Measurements from ENCODE around the gene PCSK1.
A peak's percentile ranks its signal among the peaks of the same experiment; 100 is the strongest.

The PCSK1 gene

DNA sequence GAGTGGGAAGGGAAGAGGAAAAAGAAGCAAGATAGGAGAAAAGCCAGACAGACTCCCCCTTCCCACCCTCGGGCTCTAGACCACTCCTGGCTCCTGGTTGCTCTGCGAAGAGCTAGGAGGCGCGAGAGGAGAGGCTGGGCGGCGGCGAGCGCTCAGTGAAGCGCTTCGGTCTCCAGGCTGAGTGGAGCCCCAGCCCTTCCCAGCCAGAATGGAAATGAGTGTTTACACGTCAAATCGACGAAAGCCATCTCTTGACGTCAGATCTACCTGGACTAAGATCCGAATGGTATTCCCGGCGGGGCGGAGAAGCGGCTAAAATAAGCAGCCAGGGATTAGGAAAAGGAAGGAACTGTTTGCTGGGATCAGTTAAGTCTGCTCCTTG, at the start of gene PCSK1:
Gene PCSK1, minus strand, starts transcription at position 183 of the 382 bp plus-strand sequence. CDS start 206 bp downstream, outside the sequence.
- no peak for DNase-seq (ENCODE audit: low read depth)

DNA sequence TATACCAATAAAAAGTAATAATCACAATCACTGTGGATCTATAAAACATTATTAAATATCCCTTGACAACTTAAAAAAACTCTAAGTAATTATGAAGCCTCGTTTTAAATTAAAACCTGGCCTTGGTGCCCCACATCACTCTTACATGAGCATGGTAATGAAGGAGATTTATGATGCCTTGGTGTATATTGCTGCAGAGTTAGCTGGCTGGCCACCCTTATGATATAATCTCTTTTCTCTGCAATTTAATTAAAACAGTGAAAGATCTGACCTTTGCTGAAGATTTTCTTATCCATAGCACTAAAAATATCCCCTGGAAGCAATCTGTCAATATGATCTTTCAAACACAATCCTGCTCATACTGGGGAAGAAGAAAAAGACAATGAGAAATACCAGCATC, 48.8 kb upstream of the PCSK1 start:
- no peak for DNase-seq (ENCODE audit: low read depth)

- DNase-seq (ENCODE audit: low read depth): peak; percentile 57
Observed at GRCh38 chr5:96481009-96481786, 48.1 kb upstream of the PCSK1 start.

GRCh38 chr5:96478983-96479382, 45.9 kb upstream of the PCSK1 start:
- DNase-seq (ENCODE audit: low read depth): no peak

DNA sequence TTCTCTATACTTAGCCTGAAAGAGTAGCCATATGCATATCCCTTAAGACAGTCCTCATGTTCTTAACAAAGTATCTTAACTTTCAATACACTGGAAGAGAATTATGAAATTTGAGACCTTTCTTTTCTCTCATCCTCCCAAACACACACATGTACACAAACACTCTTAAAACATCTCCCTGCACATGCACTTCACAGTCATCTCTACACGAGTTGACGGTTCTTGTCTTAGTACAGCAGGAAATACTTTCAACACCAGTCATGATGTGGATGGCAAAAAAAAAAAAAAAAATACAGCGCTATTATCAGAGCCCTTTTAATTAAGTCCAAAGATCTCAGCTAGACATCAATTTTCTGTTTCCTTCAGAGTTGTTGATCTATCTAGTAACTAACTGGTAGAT, 43.6 kb upstream of the PCSK1 start:
- DNase-seq (ENCODE audit: low read depth): no peak

DNA sequence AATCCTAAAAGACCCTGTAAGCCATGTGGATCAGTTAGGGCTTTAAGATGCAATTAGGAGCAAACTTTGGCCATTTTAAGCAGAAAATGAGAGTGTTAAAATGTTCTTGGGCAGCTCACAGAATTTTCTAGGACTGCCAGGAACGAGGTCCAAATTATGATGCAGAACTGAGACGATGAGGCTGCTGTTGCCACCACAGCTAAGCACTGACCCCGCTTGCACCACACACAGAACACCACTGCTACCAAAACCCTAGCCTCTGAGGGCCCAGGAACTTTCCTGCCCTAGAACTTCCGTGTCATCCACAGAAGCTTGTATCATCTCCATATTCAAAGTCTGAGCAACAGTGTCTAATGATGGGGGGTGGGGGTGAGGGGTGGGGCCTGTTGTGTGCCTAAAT, 41.0 kb upstream of the PCSK1 start:
- DNase-seq (ENCODE audit: low read depth): no peak

DNA sequence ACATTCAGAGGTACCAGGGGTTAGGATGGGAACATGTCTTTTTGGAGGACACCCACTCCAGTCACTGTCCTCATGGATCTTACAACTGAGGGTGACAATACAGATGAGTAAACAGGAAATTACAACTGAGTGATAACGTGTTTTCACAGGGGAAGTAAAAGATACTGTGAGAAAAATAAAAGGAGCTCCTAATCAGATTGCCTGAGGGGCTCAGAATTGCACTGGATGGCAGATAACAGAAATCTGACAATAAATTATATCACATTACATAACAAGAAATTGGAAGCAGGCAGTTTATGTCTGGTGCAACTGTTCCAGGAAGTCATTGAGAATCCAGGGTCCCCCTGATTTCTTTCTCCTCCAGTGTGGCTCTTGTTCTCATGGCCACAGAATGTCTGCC, 40.1 kb upstream of the PCSK1 start:
- no peak for DNase-seq (ENCODE audit: low read depth)

DNA sequence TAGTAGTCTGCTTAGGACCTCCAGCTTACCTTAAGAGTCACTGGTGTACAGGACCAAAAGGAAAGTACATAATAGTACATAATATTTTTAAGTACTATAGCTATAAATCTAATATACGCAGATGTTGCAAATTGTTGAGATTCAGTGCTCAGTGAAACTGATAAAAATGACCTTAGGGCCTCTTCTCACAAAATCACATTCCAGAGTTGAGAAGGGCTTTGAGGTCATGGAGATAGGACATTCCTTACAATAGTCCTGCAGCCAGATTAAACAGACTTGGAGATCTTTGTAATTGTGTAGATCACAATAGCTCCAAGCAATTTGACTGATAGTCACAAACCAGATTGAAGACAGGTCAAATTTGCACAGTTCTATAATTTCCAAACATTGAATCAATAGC, 37.7 kb upstream of the PCSK1 start:
- no peak for DNase-seq (ENCODE audit: low read depth)

- no peak for DNase-seq (ENCODE audit: low read depth)
Observed at GRCh38 chr5:96468956-96469355, 35.9 kb upstream of the PCSK1 start.

- no peak for DNase-seq (ENCODE audit: low read depth)
Observed at GRCh38 chr5:96463091-96463490, 30.0 kb upstream of the PCSK1 start.

DNA sequence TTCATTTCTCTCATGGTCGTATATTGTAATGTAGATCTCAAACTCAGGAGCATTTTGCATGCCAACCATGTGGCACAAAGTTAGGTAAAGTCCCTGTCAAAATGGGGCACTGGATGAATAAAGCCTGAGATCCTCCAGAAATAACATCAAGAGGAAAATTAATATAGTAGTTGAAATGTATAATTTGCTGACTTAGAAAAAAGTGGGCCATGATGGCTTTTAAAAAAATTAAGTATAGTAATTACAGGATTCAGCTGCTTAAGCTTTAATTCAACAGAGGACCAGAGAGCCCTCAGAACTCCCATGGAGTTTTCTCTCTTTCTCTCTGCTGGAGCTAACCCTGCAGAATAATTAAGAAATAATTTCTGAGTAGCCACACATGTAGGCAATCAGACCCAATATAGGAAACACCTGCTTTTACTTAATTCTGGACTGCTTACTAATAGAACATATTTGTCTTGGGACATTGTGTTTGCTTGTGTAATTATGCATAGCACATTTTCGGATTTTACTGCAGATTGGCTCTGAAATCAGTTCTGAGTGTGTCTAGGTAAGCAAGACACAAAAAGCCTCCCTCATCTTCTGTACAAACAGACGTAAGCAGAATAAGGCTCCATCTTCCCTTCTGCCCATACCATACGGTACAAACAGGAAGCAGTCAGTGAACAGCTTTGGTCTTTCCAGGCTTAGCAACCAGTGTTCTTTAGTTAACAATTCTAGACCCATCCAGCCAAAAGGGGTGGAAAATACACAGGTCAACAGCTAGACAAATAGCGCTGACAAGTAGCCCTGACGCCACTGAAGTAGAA, 26.5 kb upstream of the PCSK1 start:
- no peak for DNase-seq (ENCODE audit: low read depth)

DNA sequence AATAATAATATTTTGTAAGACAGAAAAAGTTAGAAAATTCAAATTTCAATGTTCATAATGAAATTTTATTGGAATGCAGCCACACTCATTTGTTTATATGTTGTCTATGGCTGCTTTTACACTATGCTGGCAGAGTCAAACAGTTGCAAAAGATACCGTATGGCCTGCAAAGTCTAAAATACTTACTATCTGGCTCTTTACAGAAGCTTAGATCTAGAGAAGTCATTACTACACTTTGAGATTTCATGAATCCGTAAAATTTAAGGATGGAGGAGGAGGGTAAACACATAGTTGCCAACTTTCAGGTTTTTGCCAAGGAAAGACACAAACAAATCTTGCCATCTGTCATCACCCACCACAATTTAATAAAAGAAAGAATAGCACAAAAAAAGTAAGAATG, 25.1 kb upstream of the PCSK1 start:
- DNase-seq (ENCODE audit: low read depth): no peak

DNA sequence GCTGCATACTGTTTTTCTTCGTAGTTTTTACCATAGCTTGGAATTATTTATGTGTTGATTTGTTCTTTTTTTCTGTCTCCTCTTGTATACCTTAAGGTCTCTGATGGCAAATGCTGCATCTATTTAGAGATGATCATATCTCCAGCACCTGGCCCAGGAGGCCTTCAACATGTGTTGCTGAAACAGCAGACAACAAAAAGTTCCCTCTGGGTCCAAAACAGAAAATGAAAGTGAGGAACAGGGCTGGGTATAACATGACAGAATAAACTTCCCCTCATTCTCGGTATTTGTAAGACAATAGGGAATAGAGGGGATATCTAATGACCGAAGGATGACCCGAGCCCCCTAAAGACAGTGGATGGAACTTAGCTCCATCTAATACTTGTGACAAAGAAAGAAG, 22.7 kb upstream of the PCSK1 start:
- DNase-seq (ENCODE audit: low read depth): no peak

DNA sequence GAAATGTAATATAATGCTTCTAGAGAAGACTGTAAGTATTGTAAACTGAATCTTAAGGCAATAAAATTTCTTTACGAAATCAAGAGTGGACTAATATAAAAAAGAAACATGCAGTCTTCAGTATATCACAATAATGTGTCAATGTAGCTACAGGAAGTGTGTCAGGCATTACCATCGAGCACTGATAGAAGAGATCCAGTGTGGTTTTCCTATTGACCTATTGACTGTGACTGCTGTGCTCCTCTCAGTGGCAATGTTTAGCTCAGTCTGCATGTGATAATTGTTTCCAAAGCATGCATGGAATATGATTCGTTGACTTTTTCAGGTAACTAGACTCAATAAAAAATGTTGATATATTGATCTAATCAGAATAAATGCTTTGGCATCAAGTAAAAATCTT, 20.3 kb upstream of the PCSK1 start:
- DNase-seq (ENCODE audit: low read depth): no peak

DNA sequence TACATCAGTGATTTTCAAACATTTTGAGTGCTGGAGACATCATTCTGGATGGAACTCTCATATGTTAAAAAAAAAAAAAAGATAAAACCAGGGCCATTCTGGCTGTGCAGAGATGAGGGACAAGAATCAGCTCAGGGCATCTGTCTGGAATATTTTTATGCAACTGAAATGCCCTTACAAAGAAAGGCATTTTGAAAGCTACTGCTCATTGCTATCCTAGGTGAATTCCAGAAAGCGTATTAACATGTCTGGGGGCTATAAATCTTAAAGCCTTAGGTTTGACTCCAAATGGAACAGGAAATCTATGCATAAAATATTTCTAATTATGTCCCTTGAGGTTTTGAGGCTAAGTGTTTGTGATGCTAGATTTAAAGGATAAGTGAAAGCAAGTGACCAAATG, 14.9 kb upstream of the PCSK1 start:
- DNase-seq (ENCODE audit: low read depth): no peak

DNA sequence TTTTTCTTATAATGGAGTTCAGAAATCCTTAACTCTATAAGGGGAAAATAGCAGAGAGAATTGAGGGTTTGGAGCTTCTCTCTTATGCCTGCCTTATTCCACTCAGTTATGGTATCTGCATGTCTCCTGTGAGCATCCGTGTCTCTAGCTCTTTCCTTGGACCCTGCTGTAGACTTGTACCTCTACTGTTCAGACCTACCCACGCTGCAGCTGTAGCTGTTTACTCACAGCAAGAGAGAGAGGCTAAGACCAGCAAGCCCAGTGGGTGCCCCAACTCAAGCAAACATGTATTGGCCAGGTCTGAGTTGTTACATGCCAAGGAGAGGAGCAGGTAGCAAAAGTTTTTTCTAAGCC, 7.1 kb upstream of the PCSK1 start:
- no peak for DNase-seq (ENCODE audit: low read depth)

DNA sequence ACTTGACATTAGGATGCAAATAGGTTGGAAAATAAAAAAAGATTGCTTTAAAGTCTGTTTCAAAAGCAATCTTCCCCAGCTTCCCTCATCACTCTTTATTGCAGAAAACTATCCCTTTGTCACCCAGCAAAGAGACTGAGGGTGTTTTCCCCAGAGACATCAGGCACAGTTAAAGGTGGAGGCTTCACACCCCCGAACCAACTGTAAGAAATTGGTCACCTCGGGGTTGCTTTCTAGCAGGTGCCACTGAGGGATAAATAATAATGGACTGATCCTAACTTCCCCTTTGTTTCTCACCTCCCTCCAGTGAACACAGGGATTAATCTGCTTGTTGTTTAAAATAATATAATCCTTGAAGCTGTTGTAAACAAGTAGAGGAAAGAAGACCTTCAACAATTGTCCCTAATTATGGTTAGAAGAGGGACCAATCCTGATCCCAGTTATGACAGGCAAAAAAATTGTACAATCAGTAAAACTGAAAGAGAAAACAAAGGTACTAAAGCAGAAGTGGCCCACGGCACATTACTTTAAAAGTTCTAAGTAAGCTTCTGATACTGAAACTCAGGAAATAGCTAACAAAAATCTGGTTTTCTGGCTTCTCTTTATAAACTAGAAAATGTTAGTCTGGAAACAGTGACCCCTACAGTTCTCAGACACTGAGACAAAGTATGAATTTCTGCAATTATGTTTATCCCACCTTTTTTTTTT, 6.6 kb upstream of the PCSK1 start:
- DNase-seq (ENCODE audit: low read depth): no peak

DNA sequence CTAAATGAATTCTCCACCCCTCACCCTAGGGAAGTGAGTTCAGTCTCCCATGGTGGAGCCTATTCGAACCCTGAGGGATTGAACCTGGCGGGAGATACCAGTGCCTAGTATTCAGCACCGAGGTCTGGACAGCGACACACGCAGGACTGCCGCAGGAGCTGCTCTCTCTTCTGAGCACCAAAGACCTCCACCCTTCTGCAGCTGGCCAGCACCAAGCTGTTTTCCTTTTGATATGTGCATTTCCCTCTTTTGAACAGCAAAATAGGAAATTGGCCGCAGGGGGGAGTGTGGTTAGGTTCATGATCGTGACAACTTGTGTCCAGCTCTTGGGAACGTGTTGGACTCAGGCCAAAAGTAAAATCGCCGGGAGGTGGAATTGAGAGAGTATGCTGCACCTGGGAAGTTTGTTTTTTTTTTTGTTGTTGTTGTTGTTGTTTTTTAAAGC, 1.2 kb upstream of the PCSK1 start:
- DNase-seq (ENCODE audit: low read depth): peak; percentile 35

- no peak for DNase-seq (ENCODE audit: low read depth)
Observed at GRCh38 chr5:96432216-96433065, 607 bp downstream of the PCSK1 start.

DNA sequence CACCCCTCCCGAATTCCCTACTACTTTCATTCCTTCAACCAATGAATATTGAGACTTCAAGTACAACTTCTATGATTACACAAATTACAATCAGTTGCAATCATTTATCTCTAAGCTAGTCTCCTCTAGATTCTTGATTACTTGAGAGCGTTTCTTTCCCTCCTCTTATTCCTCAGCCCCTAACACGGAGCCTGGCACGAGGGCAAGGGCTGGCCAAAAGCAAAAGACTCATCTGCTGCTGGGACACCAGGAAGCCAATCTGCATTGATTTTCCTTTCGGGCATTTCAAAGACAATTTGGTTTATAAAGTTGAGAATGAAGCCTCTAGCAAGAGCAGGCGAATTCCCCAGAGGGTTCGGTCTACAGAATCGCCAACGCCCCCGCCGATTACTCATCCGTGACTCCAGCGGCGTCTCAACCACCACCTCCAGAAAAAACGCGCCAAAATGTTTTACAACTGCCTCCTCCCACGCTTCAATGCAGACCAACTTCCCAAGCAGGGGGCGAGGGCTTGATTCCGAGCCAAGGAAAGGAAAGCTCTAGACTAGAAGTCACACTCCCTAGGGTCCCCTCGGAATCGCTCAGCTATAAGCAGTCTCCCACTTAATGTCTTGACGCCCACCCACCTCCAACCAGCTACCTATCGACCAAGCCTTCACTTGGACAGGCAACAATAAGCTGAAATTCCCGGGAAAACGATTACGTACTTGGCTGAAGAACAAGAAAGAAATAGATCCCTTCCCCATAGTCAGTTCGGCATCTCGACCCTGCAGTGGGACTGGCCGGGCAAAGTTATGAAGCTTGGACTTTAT, 1.5 kb downstream of the PCSK1 start:
- no peak for DNase-seq (ENCODE audit: low read depth)

GRCh38 chr5:96427824-96428223, 5.2 kb downstream of the PCSK1 start:
- DNase-seq (ENCODE audit: low read depth): no peak
